H1 (cell line): Measurements from ENCODE around the gene OR52B6. TPM values are rescaled to one million over a fixed set of nuclear protein-coding genes. Genes with fewer than 3 reads are reported as not detected.

ENCODE experiments used
- CTCF ChIA-PET: fragments of 300-600 bp; sonication (Branson Sonifier 250); formaldehyde crosslinking; loops from one replicate; lab custom pipeline; 2021; ENCODE audit not compliant: partially characterized antibody; lab: Charles Lee
- POLR2A ChIA-PET: fragments of 300-600 bp; sonication (Branson Sonifier 250); formaldehyde crosslinking; loops from one replicate; lab custom pipeline; 2021; ENCODE audit warnings: inconsistent platforms; ENCODE audit not compliant: partially characterized antibody; lab: Charles Lee
- DNase-seq, 2 experiments: peaks; one replicate each; pipeline versions ENCODE4 v3.0.0 to v3.0.0-alpha.2; 2010 to 2022; ENCODE audit warnings: low spot score in 2 of 2, low read depth in 1 of 2, mixed read lengths in 1 of 2
- FAIRE-seq: peaks from 2 replicates; lab custom pipeline; 2011; peaks lifted over from hg19 to GRCh38; lab: Jason Lieb, UNC
- H2AFZ ChIP-seq: 2 replicates; pipeline ENCODE4 v1.8.1; 2012; ENCODE audit warnings: low read length, inconsistent platforms
- H2AK5ac ChIP-seq: 2 replicates; pipeline ENCODE4 v1.6.1; 2013; ENCODE audit warnings: low read depth, low read length
- H2BK120ac ChIP-seq: replicated peaks from 2 replicates; pipeline ENCODE3; 2013; ENCODE audit warnings: low read depth, low read length, inconsistent platforms
- H2BK12ac ChIP-seq: 2 replicates; pipeline ENCODE4 v1.6.1; 2013; ENCODE audit warnings: low read depth, low read length
- H2BK15ac ChIP-seq: 2 replicates; pipeline ENCODE4 v1.6.1; 2013; ENCODE audit warnings: low read length
- H2BK20ac ChIP-seq: 2 replicates; pipeline ENCODE4 v1.6.1; 2013; ENCODE audit warnings: low read length
- H2BK5ac ChIP-seq: 2 replicates; pipeline ENCODE4 v1.6.1; 2013; ENCODE audit warnings: low read depth, low read length
- H3K14ac ChIP-seq: 2 replicates; pipeline ENCODE4 v1.6.1; 2013; ENCODE audit warnings: inconsistent platforms; ENCODE audit not compliant: insufficient read length
- H3K18ac ChIP-seq: 2 replicates; pipeline ENCODE4 v1.6.1; 2013; ENCODE audit warnings: low read length; ENCODE audit errors: extremely low read depth
- H3K23ac ChIP-seq: 2 replicates; pipeline ENCODE4 v1.6.1; 2013; ENCODE audit warnings: inconsistent platforms; ENCODE audit not compliant: insufficient read length
- H3K23me2 ChIP-seq: 2 replicates; pipeline ENCODE4 v1.6.1; 2013; ENCODE audit warnings: low read depth, low read length
- H3K27ac ChIP-seq: 2 replicates; pipeline ENCODE4 v1.6.1; 2011; ENCODE audit warnings: low read depth, low read length, inconsistent platforms
- H3K27me3 ChIP-seq, 4 experiments: replicated peaks in 1 of 4; 1 replicate in 1 of 4; 2 replicates in 3 of 4; pipeline versions ENCODE4 v1.6.1 to v1.8.1; 2011 to 2013; ENCODE audit warnings: low read length in 3 of 4, mild to moderate bottlenecking in 3 of 4, inconsistent platforms in 2 of 4, mixed read lengths in 2 of 4, moderate library complexity in 1 of 4; ENCODE audit not compliant: control insufficient read depth in 3 of 4, insufficient read depth in 3 of 4; ENCODE audit errors: extremely low read depth in 1 of 4
- H3K36me3 ChIP-seq, 4 experiments: 2 replicates each; pipeline versions ENCODE4 v1.6.1 to v1.8.1; 2011 to 2013; ENCODE audit warnings: mild to moderate bottlenecking in 4 of 4, low read length in 3 of 4, moderate library complexity in 2 of 4, control low read depth in 1 of 4, inconsistent platforms in 1 of 4; ENCODE audit not compliant: insufficient read depth in 4 of 4, control insufficient read depth in 2 of 4
- H3K4ac ChIP-seq: replicated peaks from 2 replicates; pipeline ENCODE3; 2013; ENCODE audit warnings: low read length, low read depth, mixed read lengths, inconsistent platforms; ENCODE audit not compliant: insufficient read length
- H3K4me1 ChIP-seq, 4 experiments: replicated peaks in 1 of 4; 1 replicate in 1 of 4; 2 replicates in 3 of 4; pipeline versions ENCODE4 v1.6.1 to v1.8.1; 2011 to 2013; ENCODE audit warnings: low read length in 3 of 4, inconsistent platforms in 2 of 4, mixed read lengths in 1 of 4; ENCODE audit not compliant: insufficient read depth in 4 of 4, control insufficient read depth in 3 of 4
- H3K4me2 ChIP-seq, 2 experiments: 2 replicates each; pipeline versions ENCODE4 v1.6.1 to v1.8.1; 2011 to 2013; ENCODE audit warnings: low read depth in 2 of 2, low read length in 2 of 2, control low read depth in 1 of 2, inconsistent platforms in 1 of 2, mild to moderate bottlenecking in 1 of 2; ENCODE audit not compliant: insufficient read depth in 1 of 2
- H3K4me3 ChIP-seq, 4 experiments: fragments of 200-600, 300-600 bp in 1 of 4; sonication (generic), shearing (Covaris generic), sonication (Bioruptor Twin) in 1 of 4; 2 replicates each; pipeline versions ENCODE4 v1.5.1 to v1.8.1; 2011 to 2016; ENCODE audit warnings: low read length in 4 of 4, low read depth in 3 of 4, control low read depth in 2 of 4, inconsistent platforms in 2 of 4, mild to moderate bottlenecking in 2 of 4, mixed read lengths in 1 of 4, moderate library complexity in 1 of 4; ENCODE audit not compliant: insufficient read depth in 2 of 4; ENCODE audit errors: extremely low read depth in 1 of 4
- H3K56ac ChIP-seq: replicated peaks from 2 replicates; pipeline ENCODE3; 2013; ENCODE audit warnings: low read depth, mild to moderate bottlenecking, mixed read lengths, low read length, inconsistent platforms; ENCODE audit not compliant: insufficient read length
- H3K79me1 ChIP-seq: 2 replicates; pipeline ENCODE4 v1.6.1; 2013; ENCODE audit warnings: low read depth, low read length, control low read depth
- H3K79me2 ChIP-seq, 2 experiments: 2 replicates each; pipeline versions ENCODE4 v1.6.1 to v1.8.1; 2012 to 2013; ENCODE audit warnings: low read length in 2 of 2, mild to moderate bottlenecking in 2 of 2, inconsistent platforms in 1 of 2; ENCODE audit not compliant: insufficient read depth in 2 of 2, control insufficient read depth in 1 of 2
- H3K9ac ChIP-seq, 4 experiments: replicated peaks in 1 of 4; 1 replicate in 1 of 4; 2 replicates in 3 of 4; pipeline versions ENCODE4 v1.6.1 to v1.8.1; 2011 to 2013; ENCODE audit warnings: low read depth in 3 of 4, low read length in 3 of 4, control low read depth in 2 of 4, mild to moderate bottlenecking in 2 of 4, moderate library complexity in 2 of 4, inconsistent platforms in 1 of 4; ENCODE audit errors: extremely low read depth in 1 of 4
- H3K9me3 ChIP-seq, 2 experiments: 2 replicates each; pipeline versions ENCODE4 v1.6.1 to v1.8.1; 2012 to 2013; ENCODE audit warnings: mild to moderate bottlenecking in 2 of 2, moderate library complexity in 2 of 2, control low read depth in 1 of 2, inconsistent platforms in 1 of 2, low read depth in 1 of 2, low read length in 1 of 2, mixed read lengths in 1 of 2; ENCODE audit not compliant: insufficient read depth in 2 of 2
- H4K20me1 ChIP-seq, 2 experiments: replicated peaks in 1 of 2; 2 replicates each; pipeline versions ENCODE3 to v1.8.1; 2011 to 2013; ENCODE audit warnings: inconsistent platforms in 2 of 2, low read length in 2 of 2, mild to moderate bottlenecking in 1 of 2; ENCODE audit not compliant: insufficient read depth in 2 of 2, control insufficient read depth in 1 of 2
- H4K5ac ChIP-seq: 2 replicates; pipeline ENCODE4 v1.6.1; 2013; ENCODE audit warnings: low read length, low read depth, mixed read lengths, inconsistent platforms; ENCODE audit not compliant: insufficient read length
- H4K8ac ChIP-seq: 2 replicates; pipeline ENCODE4 v1.8.0; 2013; ENCODE audit warnings: mild to moderate bottlenecking, moderate library complexity, low read length, inconsistent platforms; ENCODE audit not compliant: insufficient read depth; ENCODE audit errors: extremely low read depth
- H4K91ac ChIP-seq: replicated peaks from 2 replicates; pipeline ENCODE3; 2013; ENCODE audit warnings: low read length, mixed read lengths, inconsistent platforms; ENCODE audit not compliant: insufficient read length
- ATF2 ChIP-seq: IDR thresholded peaks from 2 replicates; pipeline ENCODE4 v1.6.1; 2012; ENCODE audit warnings: low read length, inconsistent platforms
- KDM4A ChIP-seq: IDR thresholded peaks from one replicate; pipeline ENCODE4 v1.7.1; 2012; ENCODE audit warnings: low read depth, mild to moderate bottlenecking, moderate library complexity, low read length, inconsistent platforms; ENCODE audit not compliant: severe bottlenecking
- POLR2AphosphoS5 ChIP-seq: IDR thresholded peaks from 2 replicates; pipeline ENCODE4 v1.6.1; 2011; ENCODE audit warnings: low read depth, low read length
- RAD21 ChIP-seq, 2 experiments: IDR thresholded peaks in 1 of 2; conservative IDR thresholded peaks in 1 of 2; 2 replicates each; pipeline ENCODE4 v1.6.1; 2011; ENCODE audit warnings: low read depth in 2 of 2, low read length in 2 of 2, improper control_type of control experiment in 1 of 2, inconsistent platforms in 1 of 2, mild to moderate bottlenecking in 1 of 2, moderate library complexity in 1 of 2
- SIX5 ChIP-seq: IDR thresholded peaks from 2 replicates; pipeline ENCODE4 v1.6.1; 2011; ENCODE audit warnings: mild to moderate bottlenecking, low read depth, low read length
- WGBS, 2 experiments: shearing (Covaris generic) in 1 of 2; methylation state at CpG; one replicate each; pipeline versions ENCODE4 v1.1.6 to v1.1.7; 2013 to 2015; ENCODE audit warnings: low lambda C conversion rate in 2 of 2, mixed read lengths in 2 of 2, inconsistent platforms in 1 of 2, low coverage in 1 of 2, missing lambda C conversion rate in 1 of 2; ENCODE audit not compliant: insufficient replicate concordance in 2 of 2, insufficient coverage in 1 of 2, insufficient read length in 1 of 2; ENCODE audit errors: extremely low coverage in 1 of 2, missing lambda C conversion rate in 1 of 2; 5-methylcytosine and 5-hydroxymethylcytosine counted together
- polyA plus RNA-seq, 7 experiments: library from polyadenylated mRNA; depleted of rRNA in 3 of 7; stranded (reverse) in 5 of 7; unstranded in 2 of 7; fragments of >200 nt in 5 of 7; fragments of 200-250 nt in 2 of 7; gene quantifications; 1 replicate in 5 of 7; 2 replicates in 1 of 7; 4 replicates in 1 of 7; pipeline versions ENCODE4 v1.2.1 to v1.2.3, GENCODE V29; 2011 to 2013; ENCODE audit warnings: missing spikeins in 2 of 7, mixed read lengths in 2 of 7
- total RNA-seq: library from RNA; stranded (reverse); fragmentation: NEBNext Ultra II Directional; extraction: Animal tissue kit (Norgen Biotek cat#: 25700); gene quantifications from 2 replicates; pipeline ENCODE4 v1.2.1, GENCODE V29; 2021

Gene OR52B6
- total and polyA plus RNA-seq, 2 of the 8 experiments (the other 6 are each of a cell fraction or from before 2014, with no cell fraction given): not detected

GRCh38 chr11:5541427-5541826 is 39.2 kb upstream of the OR52B6 start:
- CTCF ChIA-PET: interaction anchor here (1.2 kb wide), 1 partner anchor 12 kb away, joined by 3 read pairs; no protein-coding TSS in a partner anchor
- Histone ChIP-seq H3K79me2 (no peaks in the 10 kb centered on the region), H4K5ac (no peak overlapping the region), H4K91ac (no peak overlapping the region), H2BK20ac (no peak overlapping the region), H3K23me2 (no peaks in the 10 kb centered on the region), H2BK15ac (no peak overlapping the region), H3K9me3 (no peaks in the 10 kb centered on the region), H3K27me3 (no peaks in the 10 kb centered on the region), H2AFZ (no peak overlapping the region), H3K9ac (no peak overlapping the region), H3K56ac (no peak overlapping the region), H3K23ac (no peak overlapping the region), H2BK5ac (no peak overlapping the region), H3K36me3 (no peaks in the 10 kb centered on the region), H2AK5ac (no peak overlapping the region), H3K4me3 (no peak overlapping the region), H3K14ac (no peak overlapping the region), H3K4me2 (no peak overlapping the region), H4K20me1 (no peaks in the 10 kb centered on the region), H4K8ac (no peak overlapping the region), H3K79me1 (no peaks in the 10 kb centered on the region)
- WGBS, 2 experiments: 74% methylated on average over 1 of the region's 1 CpG; no CpG with 5 or more reads in 1 of the 2 experiments
- POLR2A ChIA-PET: no interaction called here
- FAIRE-seq: no peak
- TF ChIP-seq ATF2 (no peak), POLR2AphosphoS5 (no peak), KDM4A (no peak), RAD21 (IDR thresholded peaks at IDR 0.05 in 1 of 2, conservative IDR thresholded peaks at IDR 0.05 in 1 of 2; ENCODE audit: low read depth in 2 of 2, low read length in 2 of 2) (no peak), SIX5 (no peak)
- TF ChIP-seq, all 59 proteins: peak for 0
- Histone ChIP-seq H3K27ac (no peak overlapping the region), H3K4me1 (no peaks in the 10 kb centered on the region), H3K18ac (no peak overlapping the region), H2BK120ac (no peak overlapping the region), H3K4ac (no peak overlapping the region), H2BK12ac (no peak overlapping the region)
- DNase-seq: no peak
